CD14-positive monocyte (primary cell): ENCODE measurements around the gene ZBTB47. TPM values are rescaled to one million over a fixed set of nuclear protein-coding genes. Genes with fewer than 3 reads are reported as not detected.

Experiments
- DNase-seq, 3 donors: peaks; one replicate each; pipeline ENCODE4 v3.0.0-alpha.2; 2011 to 2022
- H2AFZ ChIP-seq: 2 replicates; pipeline ENCODE4 v1.6.0; 2012; ENCODE audit warnings: mild to moderate bottlenecking, low read depth, low read length, inconsistent platforms; ENCODE audit not compliant: insufficient read depth, poor library complexity, severe bottlenecking
- H3K27ac ChIP-seq, 2 donors: 1 replicate in 1 of 2; 2 replicates in 1 of 2; pipeline ENCODE4 v1.5.1; 2012 to 2013; ENCODE audit warnings: low read length in 2 of 2, control low read depth in 1 of 2, inconsistent platforms in 1 of 2, low read depth in 1 of 2, mild to moderate bottlenecking in 1 of 2
- H3K27me3 ChIP-seq, 2 donors: one replicate each; pipeline versions ENCODE4 v1.6.0 to v1.6.1; 2011 to 2013; ENCODE audit warnings: low read length in 2 of 2; ENCODE audit not compliant: control insufficient read depth in 2 of 2, insufficient read depth in 2 of 2
- H3K36me3 ChIP-seq, 2 donors: replicated peaks in 1 of 2; 1 replicate in 1 of 2; 2 replicates in 1 of 2; pipeline versions ENCODE4 v1.5.1 to v1.6.1; 2012 to 2013; ENCODE audit warnings: low read length in 2 of 2, control low read depth in 1 of 2, inconsistent platforms in 1 of 2, mild to moderate bottlenecking in 1 of 2; ENCODE audit not compliant: insufficient read depth in 2 of 2, control insufficient read depth in 1 of 2
- H3K4me1 ChIP-seq, 2 donors: 1 replicate in 1 of 2; 2 replicates in 1 of 2; pipeline versions ENCODE4 v1.5.1 to v1.6.1; 2012 to 2013; ENCODE audit warnings: low read length in 2 of 2, control low read depth in 1 of 2, inconsistent platforms in 1 of 2, mild to moderate bottlenecking in 1 of 2, moderate library complexity in 1 of 2; ENCODE audit not compliant: insufficient read depth in 2 of 2, control insufficient read depth in 1 of 2
- H3K4me2 ChIP-seq: replicated peaks from 2 replicates; pipeline ENCODE3; 2012; ENCODE audit warnings: low read length, moderate library complexity, mild to moderate bottlenecking; ENCODE audit not compliant: poor library complexity, severe bottlenecking; ENCODE audit errors: extremely low read depth
- H3K4me3 ChIP-seq, 3 experiments: fragments of 200-600 bp in 1 of 3; sonication (generic) in 1 of 3; replicated peaks in 1 of 3; 1 replicate in 2 of 3; 2 replicates in 1 of 3; pipeline ENCODE4 v1.5.1; 2011 to 2013; ENCODE audit warnings: low read length in 3 of 3, mild to moderate bottlenecking in 3 of 3, control low read depth in 2 of 3, low read depth in 2 of 3, inconsistent platforms in 1 of 3, moderate library complexity in 1 of 3
- H3K79me2 ChIP-seq: 2 replicates; pipeline ENCODE4 v1.6.0; 2012; ENCODE audit warnings: mild to moderate bottlenecking, control low read depth, inconsistent platforms, low read length, moderate library complexity; ENCODE audit not compliant: insufficient read depth
- H3K9ac ChIP-seq: 2 replicates; pipeline ENCODE4 v1.6.0; 2017; ENCODE audit warnings: low read length, mild to moderate bottlenecking; ENCODE audit not compliant: insufficient read depth, poor library complexity, severe bottlenecking
- H3K9me3 ChIP-seq, 2 donors: replicated peaks in 1 of 2; 1 replicate in 1 of 2; 2 replicates in 1 of 2; pipeline versions ENCODE4 v1.5.1 to v1.6.1; 2012 to 2013; ENCODE audit warnings: low read length in 2 of 2, control low read depth in 1 of 2; ENCODE audit not compliant: control insufficient read depth in 1 of 2, insufficient read depth in 1 of 2
- H4K20me1 ChIP-seq: 2 replicates; pipeline ENCODE4 v1.6.0; 2012; ENCODE audit warnings: mild to moderate bottlenecking, low read length, control low read depth, moderate library complexity; ENCODE audit not compliant: insufficient read depth
- H3K27ac Mint-ChIP-seq, 7 donors: one replicate each; pipeline ENCODE4 v1.8.0; 2020; ENCODE audit warnings: mild to moderate bottlenecking in 7 of 7, mixed read lengths in 7 of 7, moderate library complexity in 6 of 7, inconsistent platforms in 2 of 7
- H3K27me3 Mint-ChIP-seq, 3 donors: one replicate each; pipeline ENCODE4 v1.8.0; 2021 to 2022; ENCODE audit warnings: low read depth in 3 of 3, mild to moderate bottlenecking in 3 of 3, mixed read lengths in 3 of 3, moderate library complexity in 3 of 3, inconsistent platforms in 1 of 3
- H3K36me3 Mint-ChIP-seq, 2 donors: one replicate each; pipeline ENCODE4 v1.8.0; 2020; ENCODE audit warnings: mixed read lengths in 2 of 2, inconsistent platforms in 1 of 2, mild to moderate bottlenecking in 1 of 2
- H3K4me1 Mint-ChIP-seq: one replicate; pipeline ENCODE4 v1.8.0; 2020; ENCODE audit warnings: mild to moderate bottlenecking, mixed read lengths
- H3K4me3 Mint-ChIP-seq, 2 donors: one replicate each; pipeline ENCODE4 v1.8.0; 2020; ENCODE audit warnings: mild to moderate bottlenecking in 2 of 2, mixed read lengths in 2 of 2, moderate library complexity in 1 of 2
- H3K9me3 Mint-ChIP-seq, 7 donors: one replicate each; pipeline ENCODE4 v1.8.0; 2020 to 2022; ENCODE audit warnings: mixed read lengths in 7 of 7, mild to moderate bottlenecking in 6 of 7, moderate library complexity in 6 of 7, inconsistent platforms in 2 of 7
- WGBS: methylation state at CpG from one replicate; pipeline ENCODE4 v1.1.5; 2013; ENCODE audit warnings: missing lambda C conversion rate; ENCODE audit not compliant: insufficient coverage; 5-methylcytosine and 5-hydroxymethylcytosine counted together
- intact Hi-C, 2 donors: fragments of 100-400 bp; cut with micrococcal nuclease; formaldehyde crosslinking; loops; one replicate each; pipeline versions ENCODE4 v1.15.0 to v1.15.1; 2023
- polyA plus RNA-seq, 3 donors: library from polyadenylated mRNA; depleted of rRNA in 1 of 3; unstranded in 2 of 3; stranded (reverse) in 1 of 3; fragments of 300-500 nt in 2 of 3; fragments of >200 nt in 1 of 3; fragmentation: Illumina TruSeq in 2 of 3; gene quantifications; 1 replicate in 2 of 3; 2 replicates in 1 of 3; pipeline ENCODE4 v1.2.3, GENCODE V29; 2012 to 2021
- TF ChIP-seq, protein P1 (sequence below): fragments of 200-600 bp; IDR thresholded peaks from one replicate; pipeline ENCODE4 v1.8.0; 2022; ENCODE audit warnings: antibody characterized with exemption, mild to moderate bottlenecking

Gene ZBTB47
- polyA plus RNA-seq, 3 donors, result 0.35 to 9.8 (median 0.41) TPM

DNA sequence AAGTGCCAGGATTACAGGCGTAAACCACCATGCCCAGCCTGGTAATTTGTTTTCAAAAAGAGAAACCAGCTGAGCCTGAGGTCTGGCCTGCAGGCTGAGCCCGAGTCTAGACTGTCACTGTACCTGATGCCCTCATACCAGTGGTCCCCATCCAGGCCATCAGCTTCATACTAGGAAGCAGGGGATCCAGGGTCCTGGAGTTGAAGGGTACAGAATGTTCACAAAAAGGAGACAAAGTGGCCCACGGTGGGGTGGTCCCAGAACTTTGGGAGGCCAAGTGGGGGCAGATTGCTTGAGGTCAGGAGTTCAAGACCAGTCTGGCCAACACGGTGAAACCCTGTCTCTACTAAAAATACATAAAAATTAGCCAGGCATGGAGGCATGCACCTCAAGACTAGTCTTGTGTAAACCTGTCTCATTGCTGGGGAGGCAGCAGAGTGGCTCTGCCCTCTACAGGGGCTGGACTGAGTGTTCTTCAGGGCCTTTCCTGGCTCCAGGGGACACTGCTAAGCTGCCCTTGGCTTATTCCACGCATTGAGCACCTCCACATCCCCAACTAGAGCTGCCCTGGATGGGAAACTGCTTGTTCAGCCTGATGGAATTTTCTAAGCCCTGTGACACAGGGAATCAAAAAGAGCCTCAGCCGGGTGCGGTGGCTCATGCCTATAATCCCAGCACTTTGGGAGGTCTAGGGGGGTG, 57.0 kb downstream of the ZBTB47 start:
- no peaks in the 10 kb centered on the region for H3K36me3 ChIP-seq
- peaks cover 0 to 2% of the 10 kb centered on the region in 2 donors for H3K27me3 ChIP-seq
- no peak overlapping the region for H3K4me2 ChIP-seq
- no peaks in the 10 kb centered on the region for H3K9me3 ChIP-seq
- peaks cover 12% of the 10 kb centered on the region for H3K4me1 Mint-ChIP-seq
- peaks cover 6 to 10% of the 10 kb centered on the region in 2 donors for H3K4me1 ChIP-seq
- H3K27ac ChIP-seq, result no peak overlapping the region
- 89% methylated on average over 3 of the region's 7 CpGs for WGBS
- DNase-seq, result no peak
- peaks cover 1 to 6% (median 2%) of the 10 kb centered on the region in 3 donors for H3K27me3 Mint-ChIP-seq
- TF ChIP-seq, protein P1, sequence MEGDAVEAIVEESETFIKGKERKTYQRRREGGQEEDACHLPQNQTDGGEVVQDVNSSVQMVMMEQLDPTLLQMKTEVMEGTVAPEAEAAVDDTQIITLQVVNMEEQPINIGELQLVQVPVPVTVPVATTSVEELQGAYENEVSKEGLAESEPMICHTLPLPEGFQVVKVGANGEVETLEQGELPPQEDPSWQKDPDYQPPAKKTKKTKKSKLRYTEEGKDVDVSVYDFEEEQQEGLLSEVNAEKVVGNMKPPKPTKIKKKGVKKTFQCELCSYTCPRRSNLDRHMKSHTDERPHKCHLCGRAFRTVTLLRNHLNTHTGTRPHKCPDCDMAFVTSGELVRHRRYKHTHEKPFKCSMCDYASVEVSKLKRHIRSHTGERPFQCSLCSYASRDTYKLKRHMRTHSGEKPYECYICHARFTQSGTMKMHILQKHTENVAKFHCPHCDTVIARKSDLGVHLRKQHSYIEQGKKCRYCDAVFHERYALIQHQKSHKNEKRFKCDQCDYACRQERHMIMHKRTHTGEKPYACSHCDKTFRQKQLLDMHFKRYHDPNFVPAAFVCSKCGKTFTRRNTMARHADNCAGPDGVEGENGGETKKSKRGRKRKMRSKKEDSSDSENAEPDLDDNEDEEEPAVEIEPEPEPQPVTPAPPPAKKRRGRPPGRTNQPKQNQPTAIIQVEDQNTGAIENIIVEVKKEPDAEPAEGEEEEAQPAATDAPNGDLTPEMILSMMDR, result no peak
- no peak overlapping the region for H3K4me3 Mint-ChIP-seq
- no peak overlapping the region for H2AFZ ChIP-seq
- H3K4me3 ChIP-seq, result no peak overlapping the region
- H4K20me1 ChIP-seq, result no peaks in the 10 kb centered on the region
- H3K79me2 ChIP-seq, result no peaks in the 10 kb centered on the region
- intact Hi-C loops, result no loop called here
- no peak overlapping the region for H3K9ac ChIP-seq
- H3K9me3 Mint-ChIP-seq, result no peaks in the 10 kb centered on the region
- H3K36me3 Mint-ChIP-seq, result no peaks in the 10 kb centered on the region
- H3K27ac Mint-ChIP-seq, result no peak overlapping the region

DNA sequence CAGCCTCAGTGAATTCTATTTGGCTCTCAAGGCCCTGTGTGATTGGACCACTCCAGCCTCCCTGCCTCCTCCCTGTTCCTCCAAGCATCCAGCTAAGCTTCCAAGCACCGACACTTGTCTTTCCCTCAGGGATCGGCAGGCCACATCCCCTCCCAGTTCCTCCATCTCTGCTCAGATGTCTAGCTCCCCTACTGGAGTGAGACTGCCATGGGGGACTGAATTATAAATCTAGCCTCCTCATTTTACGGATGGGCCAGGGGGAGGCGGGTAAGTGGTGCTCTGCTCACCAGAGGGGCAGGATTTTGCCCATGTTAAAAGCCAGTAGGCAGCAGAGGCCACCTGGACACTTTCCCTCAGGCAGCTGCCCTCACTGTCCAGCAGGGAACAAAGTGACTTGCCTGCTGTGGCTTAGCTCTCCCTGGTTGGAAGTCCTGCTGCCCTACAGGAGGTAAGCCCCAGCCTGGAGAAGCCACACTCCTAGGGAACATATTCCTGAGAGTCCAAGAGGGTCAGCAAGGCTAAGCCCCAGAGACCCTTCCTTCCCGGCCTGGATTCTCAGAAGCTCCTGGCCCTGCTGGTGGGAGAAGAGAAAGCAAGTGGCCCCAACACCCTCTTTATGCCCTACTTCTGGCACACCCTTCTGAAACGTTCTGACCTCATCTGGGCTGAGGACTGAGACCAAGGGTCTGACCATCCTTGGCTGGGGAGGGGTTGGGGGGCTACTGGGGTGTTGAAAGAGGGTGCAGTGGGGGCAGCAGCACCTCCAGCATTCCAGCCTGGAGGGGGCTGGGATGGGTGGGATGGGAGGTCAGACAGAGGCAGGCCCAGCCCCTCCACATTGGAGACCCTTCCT, 58.2 kb downstream of the ZBTB47 start:
- H3K9ac ChIP-seq, result no peak overlapping the region
- H3K4me1 ChIP-seq, result peaks cover 6 to 11% of the 10 kb centered on the region in 2 donors
- H3K27ac ChIP-seq, result no peak overlapping the region
- TF ChIP-seq, protein P1, result no peak
- H4K20me1 ChIP-seq, result no peaks in the 10 kb centered on the region
- H2AFZ ChIP-seq, result no peak overlapping the region
- peaks cover 0 to 2% of the 10 kb centered on the region in 2 donors for H3K27me3 ChIP-seq
- intact Hi-C loops, result no loop called here
- no peak overlapping the region for H3K4me3 Mint-ChIP-seq
- H3K27me3 Mint-ChIP-seq, result peaks cover 1 to 2% (median 2%) of the 10 kb centered on the region in 3 donors
- H3K36me3 Mint-ChIP-seq, result no peaks in the 10 kb centered on the region
- H3K4me3 ChIP-seq, result no peak overlapping the region
- 67% methylated on average over 3 of the region's 6 CpGs for WGBS
- H3K9me3 ChIP-seq, result no peaks in the 10 kb centered on the region
- H3K9me3 Mint-ChIP-seq, result no peaks in the 10 kb centered on the region
- no peaks in the 10 kb centered on the region for H3K79me2 ChIP-seq
- no peak overlapping the region for H3K4me2 ChIP-seq
- no peaks in the 10 kb centered on the region for H3K36me3 ChIP-seq
- no peak for DNase-seq
- peaks cover 17% of the 10 kb centered on the region for H3K4me1 Mint-ChIP-seq
- H3K27ac Mint-ChIP-seq, result no peak overlapping the region
